ENCODE results near the gene OR52N2.

OR52N2 gene

GRCh38 chr11:5808500-5809121 lies at the start of gene OR52N2:
Gene OR52N2 (plus strand): TSS chr11:5808924. CDS start chr11:5820336, 11,412 bp downstream.
- DNase-seq, result peak; percentile 88
- in situ Hi-C loops (cut with MboI; ENCODE audit: low pct_unique_long_range_greater_than_20kb, low sequenced_read_pairs), result no loop called here

- no peak for DNase-seq
- in situ Hi-C loops (cut with MboI; ENCODE audit: low pct_unique_long_range_greater_than_20kb, low sequenced_read_pairs), result no loop called here
Measured at GRCh38 chr11:5767056-5767455, 41.7 kb upstream of the OR52N2 start.

- no peak for DNase-seq
- in situ Hi-C loops (cut with MboI; ENCODE audit: low pct_unique_long_range_greater_than_20kb, low sequenced_read_pairs), result no loop called here
Measured at GRCh38 chr11:5783255-5783654, 25.5 kb upstream of the OR52N2 start, which contains the start of gene OR52N5. Gene OR52N5 (minus strand): TSS chr11:5783355. CDS start chr11:5778634, 4,721 bp downstream.

GRCh38 chr11:5791165-5791564 lies 17.6 kb upstream of the OR52N2 start, which contains the start of gene OR52N1:
Gene OR52N1 (minus strand): TSS chr11:5791265. CDS start chr11:5788816, 2,449 bp downstream.
- in situ Hi-C loops (cut with MboI; ENCODE audit: low pct_unique_long_range_greater_than_20kb, low sequenced_read_pairs), result no loop called here
- no peak for DNase-seq

GRCh38 chr11:5796541-5796940 lies 12.2 kb upstream of the OR52N2 start:
- no peak for DNase-seq
- in situ Hi-C loops (cut with MboI; ENCODE audit: low pct_unique_long_range_greater_than_20kb, low sequenced_read_pairs), result no loop called here

GRCh38 chr11:5803982-5804381 lies 4.7 kb upstream of the OR52N2 start:
- DNase-seq, result no peak
- in situ Hi-C loops (cut with MboI; ENCODE audit: low pct_unique_long_range_greater_than_20kb, low sequenced_read_pairs), result no loop called here

GRCh38 chr11:5807580-5807979 lies 1.1 kb upstream of the OR52N2 start:
- DNase-seq, result peak; percentile 28
- in situ Hi-C loops (cut with MboI; ENCODE audit: low pct_unique_long_range_greater_than_20kb, low sequenced_read_pairs), result no loop called here

- peak; percentile 52 for DNase-seq
- in situ Hi-C loops (cut with MboI; ENCODE audit: low pct_unique_long_range_greater_than_20kb, low sequenced_read_pairs), result no loop called here
Measured at GRCh38 chr11:5809122-5809519, 397 bp downstream of the OR52N2 start.

GRCh38 chr11:5809905-5810795 lies 1.4 kb downstream of the OR52N2 start:
- peak; percentile 59 for DNase-seq
- in situ Hi-C loops (cut with MboI; ENCODE audit: low pct_unique_long_range_greater_than_20kb, low sequenced_read_pairs), result no loop called here

GRCh38 chr11:5815534-5815933 lies 6.8 kb downstream of the OR52N2 start:
- peak; percentile 84 for DNase-seq
- in situ Hi-C loops (cut with MboI; ENCODE audit: low pct_unique_long_range_greater_than_20kb, low sequenced_read_pairs), result no loop called here

GRCh38 chr11:5818245-5818886 lies 9.6 kb downstream of the OR52N2 start:
- peak; percentile 12 for DNase-seq
- in situ Hi-C loops (cut with MboI; ENCODE audit: low pct_unique_long_range_greater_than_20kb, low sequenced_read_pairs), result no loop called here

- no peak for DNase-seq
- in situ Hi-C loops (cut with MboI; ENCODE audit: low pct_unique_long_range_greater_than_20kb, low sequenced_read_pairs), result no loop called here
Measured at GRCh38 chr11:5831196-5831829, 22.6 kb downstream of the OR52N2 start.

- no peak for DNase-seq
- in situ Hi-C loops (cut with MboI; ENCODE audit: low pct_unique_long_range_greater_than_20kb, low sequenced_read_pairs), result no loop called here
Measured at GRCh38 chr11:5833446-5833845, 24.7 kb downstream of the OR52N2 start.

GRCh38 chr11:5837695-5838094 lies 29.0 kb downstream of the OR52N2 start:
- DNase-seq, result no peak
- in situ Hi-C loops (cut with MboI; ENCODE audit: low pct_unique_long_range_greater_than_20kb, low sequenced_read_pairs), result no loop called here

GRCh38 chr11:5841797-5842196 lies 33.1 kb downstream of the OR52N2 start, which contains the start of gene OR52E6:
Gene OR52E6 (minus strand): TSS chr11:5841897. CDS start chr11:5841897, 0 bp downstream.
- in situ Hi-C loops (cut with MboI; ENCODE audit: low pct_unique_long_range_greater_than_20kb, low sequenced_read_pairs), result no loop called here
- no peak for DNase-seq

- DNase-seq, result peak; percentile 16
- in situ Hi-C loops (cut with MboI; ENCODE audit: low pct_unique_long_range_greater_than_20kb, low sequenced_read_pairs), result no loop called here
Measured at GRCh38 chr11:5846701-5847100, 38.0 kb downstream of the OR52N2 start.

GRCh38 chr11:5847711-5848110 lies 39.0 kb downstream of the OR52N2 start:
- in situ Hi-C loops (cut with MboI; ENCODE audit: low pct_unique_long_range_greater_than_20kb, low sequenced_read_pairs), result no loop called here
- DNase-seq, result peak; percentile 9

GRCh38 chr11:5851002-5851401 lies 42.3 kb downstream of the OR52N2 start:
- DNase-seq, result no peak
- in situ Hi-C loops (cut with MboI; ENCODE audit: low pct_unique_long_range_greater_than_20kb, low sequenced_read_pairs), result no loop called here

- DNase-seq, result no peak
- in situ Hi-C loops (cut with MboI; ENCODE audit: low pct_unique_long_range_greater_than_20kb, low sequenced_read_pairs), result no loop called here
Measured at GRCh38 chr11:5857590-5857989, 48.9 kb downstream of the OR52N2 start, which contains the start of gene OR52E8. Gene OR52E8 (minus strand): TSS chr11:5857690. CDS start chr11:5857690, 0 bp downstream.

Measured in KBM-7 (cell line).